ENCODE results near the gene PBX3. TPM values are rescaled to one million over a fixed set of nuclear protein-coding genes. Genes with fewer than 3 reads are reported as not detected.

Gene PBX3
- total RNA-seq, 1 donor from 2014 or later: 71.6 TPM

DNA sequence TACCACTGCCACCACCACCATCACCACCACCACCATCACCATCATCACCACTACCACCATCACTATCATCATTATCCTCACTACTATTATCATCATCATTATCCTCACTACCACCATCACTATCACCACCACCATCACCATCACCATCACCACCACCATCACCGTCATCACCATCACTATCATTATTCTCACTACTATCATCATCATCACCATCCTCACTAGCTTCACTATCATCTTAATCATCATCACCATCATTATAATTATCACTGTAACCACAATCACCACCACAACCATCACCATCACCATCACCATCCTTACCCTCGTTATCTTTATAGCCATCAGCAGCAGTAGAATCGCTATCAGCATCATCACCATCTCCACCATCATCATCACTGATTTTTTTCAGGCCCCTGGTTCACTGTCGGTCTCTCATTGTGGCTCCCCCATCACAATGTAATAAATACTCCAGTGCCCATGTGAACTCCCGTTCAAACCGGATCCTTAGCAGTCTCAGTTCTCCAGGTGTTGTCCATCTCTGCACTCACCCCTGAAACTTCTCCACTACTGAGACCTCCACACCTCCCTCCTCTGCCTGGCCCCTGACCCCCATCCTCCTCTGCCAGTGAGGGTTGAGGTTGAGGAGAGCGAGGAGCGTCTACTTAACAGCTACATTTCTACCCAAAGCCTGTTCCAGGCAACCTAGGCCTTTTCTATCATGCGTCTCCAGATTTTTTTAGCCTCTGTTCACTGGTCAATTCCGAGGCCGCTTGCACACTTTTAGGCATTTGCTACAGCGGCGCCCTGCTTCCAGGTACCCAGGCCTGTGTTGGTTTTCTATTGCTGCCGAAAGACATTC is 238.2 kb downstream of the PBX3 start:
- TF ChIP-seq, protein P1, sequence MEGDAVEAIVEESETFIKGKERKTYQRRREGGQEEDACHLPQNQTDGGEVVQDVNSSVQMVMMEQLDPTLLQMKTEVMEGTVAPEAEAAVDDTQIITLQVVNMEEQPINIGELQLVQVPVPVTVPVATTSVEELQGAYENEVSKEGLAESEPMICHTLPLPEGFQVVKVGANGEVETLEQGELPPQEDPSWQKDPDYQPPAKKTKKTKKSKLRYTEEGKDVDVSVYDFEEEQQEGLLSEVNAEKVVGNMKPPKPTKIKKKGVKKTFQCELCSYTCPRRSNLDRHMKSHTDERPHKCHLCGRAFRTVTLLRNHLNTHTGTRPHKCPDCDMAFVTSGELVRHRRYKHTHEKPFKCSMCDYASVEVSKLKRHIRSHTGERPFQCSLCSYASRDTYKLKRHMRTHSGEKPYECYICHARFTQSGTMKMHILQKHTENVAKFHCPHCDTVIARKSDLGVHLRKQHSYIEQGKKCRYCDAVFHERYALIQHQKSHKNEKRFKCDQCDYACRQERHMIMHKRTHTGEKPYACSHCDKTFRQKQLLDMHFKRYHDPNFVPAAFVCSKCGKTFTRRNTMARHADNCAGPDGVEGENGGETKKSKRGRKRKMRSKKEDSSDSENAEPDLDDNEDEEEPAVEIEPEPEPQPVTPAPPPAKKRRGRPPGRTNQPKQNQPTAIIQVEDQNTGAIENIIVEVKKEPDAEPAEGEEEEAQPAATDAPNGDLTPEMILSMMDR (conservative IDR thresholded peaks at IDR 0.05): no peak
- Mint-ChIP-seq H3K4me3 (no peak overlapping the region), H3K27ac (ENCODE audit: unreplicated experiment) (peak overlapping the region; percentile 50), H3K9me3 (peaks cover 8% of the 10 kb centered on the region), H3K27me3 (ENCODE audit: low read depth) (no peaks in the 10 kb centered on the region), H3K36me3 (ENCODE audit: low read depth) (no peaks in the 10 kb centered on the region), H3K4me1 (no peaks in the 10 kb centered on the region)
- no peak for DNase-seq (ENCODE audit: low read depth, low spot score)

DNA sequence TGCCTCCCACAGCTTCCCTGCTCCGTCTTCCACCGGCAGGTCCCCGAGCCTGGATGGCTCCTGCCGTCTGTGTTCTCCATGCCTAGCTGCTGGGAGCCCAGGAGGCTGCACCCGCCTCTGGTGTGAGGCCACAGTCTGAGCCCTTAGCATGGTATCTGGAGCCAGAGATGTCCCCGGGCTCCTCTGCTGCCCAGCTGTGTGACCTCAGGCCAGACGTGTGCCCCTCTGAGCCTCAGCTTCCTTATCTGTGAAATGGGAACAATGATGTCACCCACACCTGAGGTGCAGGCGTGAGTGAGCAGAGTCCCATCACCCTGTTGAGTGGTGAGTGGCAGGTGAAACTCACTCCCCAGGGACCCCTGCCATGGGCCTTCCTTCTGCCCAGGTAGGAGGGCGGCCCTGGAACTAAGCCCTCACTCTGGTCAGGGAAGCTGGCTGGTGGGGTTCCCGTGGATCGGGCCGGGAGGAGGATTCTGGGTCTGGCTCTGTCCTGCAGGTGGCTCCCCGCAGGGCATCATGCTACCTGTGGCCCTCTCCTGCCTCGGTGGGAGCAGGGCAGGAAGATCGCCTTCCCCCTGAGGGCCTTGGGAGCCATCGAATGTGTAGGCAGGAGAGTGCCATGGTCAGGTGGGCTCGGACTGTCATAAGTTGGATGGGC is 239.0 kb downstream of the PBX3 start:
- H3K36me3 Mint-ChIP-seq (ENCODE audit: low read depth): no peaks in the 10 kb centered on the region

DNA sequence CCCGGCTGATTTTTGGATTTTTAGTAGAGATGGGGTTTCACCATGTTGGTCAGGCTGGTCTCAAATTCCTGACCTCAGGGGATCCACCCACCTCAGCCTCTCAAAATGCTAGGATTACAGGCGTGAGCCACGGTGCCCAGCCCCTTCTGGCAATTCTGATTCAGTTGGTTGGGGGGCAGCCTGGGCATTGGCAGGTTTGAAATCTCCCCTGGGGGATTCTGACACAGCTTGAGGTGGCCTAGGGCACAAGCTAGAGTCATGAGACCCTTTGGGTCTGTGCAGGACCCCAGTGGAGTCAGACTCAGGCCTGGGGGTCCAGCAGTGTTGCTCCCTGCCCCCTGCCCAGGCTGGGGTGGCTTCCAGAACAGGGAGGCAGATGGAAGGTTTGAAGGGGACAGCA is 239.8 kb downstream of the PBX3 start:
- no peak for DNase-seq (ENCODE audit: low read depth, low spot score)

More for the DNA sequence above, 239.0 kb downstream of the PBX3 start:
- H3K27ac Mint-ChIP-seq (ENCODE audit: unreplicated experiment): peak overlapping the region; percentile 50
- H3K4me3 Mint-ChIP-seq: no peak overlapping the region
- TF ChIP-seq, protein P1 (conservative IDR thresholded peaks at IDR 0.05): no peak
- no peak for DNase-seq (ENCODE audit: low read depth, low spot score)
- no peaks in the 10 kb centered on the region for H3K27me3 Mint-ChIP-seq (ENCODE audit: low read depth)
- peaks cover 7% of the 10 kb centered on the region for H3K4me1 Mint-ChIP-seq
- peaks cover 5% of the 10 kb centered on the region for H3K9me3 Mint-ChIP-seq

DNA sequence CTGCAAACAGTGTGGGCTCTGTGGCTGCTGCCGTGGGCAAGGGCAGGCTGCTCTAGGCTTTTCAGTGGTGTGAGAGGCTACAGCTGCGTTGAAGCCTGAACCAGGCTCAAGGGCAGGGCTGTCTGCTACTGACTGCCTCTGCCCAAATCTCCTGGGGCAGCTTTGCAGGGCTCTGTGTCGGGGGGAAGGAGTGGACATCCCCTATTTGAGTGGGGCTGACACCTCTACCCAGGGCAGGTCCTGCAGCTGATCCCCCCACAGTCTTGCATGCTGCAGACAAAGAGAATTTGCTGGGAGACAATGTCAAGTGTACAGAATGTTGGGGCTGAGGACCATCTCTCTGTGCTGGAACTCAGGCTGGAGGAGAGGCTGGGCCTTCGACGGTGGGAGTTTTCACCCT is 240.2 kb downstream of the PBX3 start:
- Mint-ChIP-seq H3K27ac (ENCODE audit: unreplicated experiment) (no peak overlapping the region), H3K4me3 (no peak overlapping the region), H3K9me3 (peaks cover 4% of the 10 kb centered on the region), H3K27me3 (ENCODE audit: low read depth) (no peaks in the 10 kb centered on the region), H3K36me3 (ENCODE audit: low read depth) (no peaks in the 10 kb centered on the region), H3K4me1 (peaks cover 7% of the 10 kb centered on the region)
- no peak for DNase-seq (ENCODE audit: low read depth, low spot score)
- TF ChIP-seq, protein P1 (conservative IDR thresholded peaks at IDR 0.05): no peak

More for the DNA sequence above, 239.8 kb downstream of the PBX3 start:
- peaks cover 4% of the 10 kb centered on the region for H3K9me3 Mint-ChIP-seq
- TF ChIP-seq, protein P1 (conservative IDR thresholded peaks at IDR 0.05): no peak
- no peaks in the 10 kb centered on the region for H3K36me3 Mint-ChIP-seq (ENCODE audit: low read depth)
- H3K4me3 Mint-ChIP-seq: no peak overlapping the region
- peaks cover 7% of the 10 kb centered on the region for H3K4me1 Mint-ChIP-seq
- H3K27ac Mint-ChIP-seq (ENCODE audit: unreplicated experiment): no peak overlapping the region
- no peaks in the 10 kb centered on the region for H3K27me3 Mint-ChIP-seq (ENCODE audit: low read depth)

DNA sequence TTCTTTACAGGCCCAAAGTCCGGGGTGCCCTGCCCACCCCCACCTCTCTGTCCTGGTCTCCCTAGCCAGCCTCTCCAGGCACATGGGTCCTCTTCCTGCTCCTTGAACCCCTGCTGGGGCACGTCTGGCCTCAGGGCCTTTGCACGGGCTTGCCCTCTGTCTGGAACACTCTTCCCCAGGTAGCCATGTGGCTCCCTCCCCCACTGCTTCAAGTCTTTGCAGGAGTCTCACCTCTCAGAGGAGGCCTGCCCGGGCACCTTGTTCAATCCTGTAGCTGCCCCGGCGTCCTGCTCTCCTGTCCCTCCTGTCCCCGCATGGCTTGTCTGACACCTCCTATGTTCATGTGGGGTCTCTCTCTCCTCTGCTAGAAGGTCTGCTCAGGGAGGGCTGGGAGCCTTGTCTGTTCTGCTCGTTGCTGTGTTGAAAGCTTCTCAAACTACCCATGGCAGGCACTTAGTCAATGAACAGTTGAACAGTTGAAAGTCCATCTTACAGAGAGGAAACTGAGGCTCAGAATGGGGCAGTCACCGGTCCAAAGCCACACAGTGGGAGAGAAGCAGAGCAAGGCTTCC is 241.4 kb downstream of the PBX3 start:
- TF ChIP-seq, protein P1 (conservative IDR thresholded peaks at IDR 0.05): no peak
- H3K27ac Mint-ChIP-seq (ENCODE audit: unreplicated experiment): peak overlapping the region; percentile 10

More for the DNA sequence above, 241.4 kb downstream of the PBX3 start:
- H3K4me3 Mint-ChIP-seq: no peak overlapping the region
- H3K4me1 Mint-ChIP-seq: peaks cover 7% of the 10 kb centered on the region
- H3K36me3 Mint-ChIP-seq (ENCODE audit: low read depth): no peaks in the 10 kb centered on the region
- H3K9me3 Mint-ChIP-seq: peaks cover 4% of the 10 kb centered on the region
- DNase-seq (ENCODE audit: low read depth, low spot score): no peak
- no peaks in the 10 kb centered on the region for H3K27me3 Mint-ChIP-seq (ENCODE audit: low read depth)
